Astrocyte of the spinal cord (primary cell): ENCODE measurements around the gene PADI4.

Experiments
- DNase-seq: peaks from one replicate; pipeline ENCODE4 v3.0.0; 2011; ENCODE audit warnings: low read depth, low spot score
- H3K4me3 ChIP-seq: 2 replicates; pipeline ENCODE4 v1.5.1; 2011; ENCODE audit warnings: low read depth, mild to moderate bottlenecking, low read length, moderate library complexity
- CTCF ChIP-seq: IDR thresholded peaks from 2 replicates; pipeline ENCODE4 v1.5.1; 2012; ENCODE audit warnings: low read depth, mild to moderate bottlenecking, low read length, inconsistent platforms
- in situ Hi-C: cut with HindIII; loops from 2 replicates; pipeline ENCODE4 v1.10.0; 2017; ENCODE audit warnings: low sequenced_read_pairs

Gene PADI4

GRCh38 chr1:17412093-17412870 lies 104.3 kb downstream of the PADI4 start:
- H3K4me3 ChIP-seq: no peak overlapping the region
- no peak for DNase-seq
- no peak for TF ChIP-seq CTCF
- in situ Hi-C loops: no loop called here
